ENCODE results near the gene NUDCD2.

- TF ChIP-seq POLR2A (IDR thresholded peaks at IDR 0.05; ENCODE audit: low read length) (no peak), GATA1 (IDR thresholded peaks at IDR 0.05; ENCODE audit: low read depth, low read length) (no peak)
These were observed 39.0 kb upstream of the NUDCD2 start for GRCh38 chr5:163498886-163499285.

Data from erythroblast (primary cell).